Neural cell (in vitro differentiated cells): Measurements from ENCODE around the gene CBLB. TPM values are rescaled to one million over a fixed set of nuclear protein-coding genes. Genes with fewer than 3 reads are reported as not detected.

Source experiments
- H2AFZ ChIP-seq: fragments of 200-600, 300-800 bp; sonication (generic), shearing (Covaris generic); 2 replicates; pipeline ENCODE4 v1.6.0; 2014; ENCODE audit warnings: low read depth, mild to moderate bottlenecking, antibody characterized with exemption, low read length, moderate library complexity
- H3F3A ChIP-seq: fragments of 200-600 bp; shearing (Covaris generic); 2 replicates; pipeline ENCODE4 v1.6.1; 2016; ENCODE audit warnings: mild to moderate bottlenecking, moderate library complexity, mixed read lengths, antibody characterized with exemption, low read length; ENCODE audit not compliant: insufficient read depth, poor library complexity, severe bottlenecking
- H3K27ac ChIP-seq: fragments of 200-600, 300-800 bp; sonication (generic), shearing (Covaris generic); 2 replicates; pipeline ENCODE4 v1.5.1; 2014; ENCODE audit warnings: mild to moderate bottlenecking, low read length, moderate library complexity
- H3K27me3 ChIP-seq: fragments of 300-800, 200-600 bp; sonication (generic), shearing (Covaris generic); 2 replicates; pipeline ENCODE4 v1.6.0; 2014; ENCODE audit warnings: mild to moderate bottlenecking, low read depth, low read length, moderate library complexity; ENCODE audit not compliant: insufficient read depth
- H3K36me3 ChIP-seq: fragments of 300-800, 200-600 bp; sonication (generic), shearing (Covaris generic); 2 replicates; pipeline ENCODE4 v1.5.1; 2014; ENCODE audit warnings: mild to moderate bottlenecking, antibody characterized with exemption, low read length, moderate library complexity; ENCODE audit not compliant: insufficient read depth
- H3K4me2 ChIP-seq: fragments of 300-800, 200-600 bp; sonication (generic), shearing (Covaris generic); 2 replicates; pipeline ENCODE4 v1.6.0; 2014; ENCODE audit warnings: mild to moderate bottlenecking, low read length
- H3K4me3 ChIP-seq: fragments of 300-800, 200-600 bp; sonication (generic), shearing (Covaris generic); 2 replicates; pipeline ENCODE4 v1.5.1; 2014; ENCODE audit warnings: mild to moderate bottlenecking, low read length, moderate library complexity
- H3K79me2 ChIP-seq: fragments of 200-600 bp; shearing (Covaris generic); replicated peaks from 2 replicates; pipeline ENCODE4 v1.6.0; 2014; ENCODE audit warnings: mild to moderate bottlenecking, low read length, moderate library complexity; ENCODE audit not compliant: insufficient read depth
- H3K9ac ChIP-seq: fragments of 300-800, 200-600 bp; sonication (generic), shearing (Covaris generic); 2 replicates; pipeline ENCODE4 v1.6.1; 2016; ENCODE audit warnings: mild to moderate bottlenecking, low read length, mixed read lengths
- H3K9me2 ChIP-seq: fragments of 200-600 bp; shearing (Covaris generic); 2 replicates; pipeline ENCODE4 v1.6.1; 2016; ENCODE audit warnings: mild to moderate bottlenecking, low read length, mixed read lengths; ENCODE audit not compliant: insufficient read depth
- H3K9me3 ChIP-seq: fragments of 200-600, 300-800 bp; sonication (generic), shearing (Covaris generic); 2 replicates; pipeline ENCODE4 v1.6.1; 2016; ENCODE audit warnings: mild to moderate bottlenecking, mixed run types, low read length, moderate library complexity, mixed read lengths
- H4K20me1 ChIP-seq: fragments of 200-600 bp; shearing (Covaris generic); 2 replicates; pipeline ENCODE4 v1.6.1; 2016; ENCODE audit warnings: mild to moderate bottlenecking, mixed run types; ENCODE audit not compliant: insufficient read depth
- CTCF ChIP-seq: fragments of 450-650 bp; IDR thresholded peaks from 2 replicates; pipeline ENCODE4 v1.5.1; 2014; ENCODE audit warnings: antibody characterized with exemption, mild to moderate bottlenecking, moderate library complexity; ENCODE audit not compliant: poor library complexity, severe bottlenecking
- EP300 ChIP-seq: fragments of 450-650 bp; conservative IDR thresholded peaks from 2 replicates; pipeline ENCODE4 v1.6.1; 2014; ENCODE audit warnings: antibody characterized with exemption, mild to moderate bottlenecking, moderate library complexity; ENCODE audit not compliant: poor library complexity, severe bottlenecking
- EZH2 ChIP-seq: fragments of 200-600, 300-800 bp; shearing (Covaris generic), sonication (generic); IDR thresholded peaks from 2 replicates; pipeline ENCODE4 v1.6.1; 2014; ENCODE audit warnings: antibody characterized with exemption, low read length, borderline replicate concordance, mild to moderate bottlenecking; ENCODE audit not compliant: insufficient read depth, poor library complexity, severe bottlenecking
- MXI1 ChIP-seq: fragments of 450-650 bp; conservative IDR thresholded peaks from 2 replicates; pipeline ENCODE4 v1.6.1; 2014; ENCODE audit warnings: antibody characterized with exemption, mild to moderate bottlenecking; ENCODE audit not compliant: poor library complexity, severe bottlenecking
- POLR2AphosphoS5 ChIP-seq: IDR thresholded peaks from 2 replicates; pipeline ENCODE4 v1.6.1; 2012
- RAD21 ChIP-seq: fragments of 450-650 bp; conservative IDR thresholded peaks from 2 replicates; pipeline ENCODE4 v1.6.1; 2014; ENCODE audit warnings: antibody characterized with exemption, mild to moderate bottlenecking, moderate library complexity
- REST ChIP-seq: IDR thresholded peaks from 2 replicates; pipeline ENCODE4 v1.6.1; 2012; ENCODE audit warnings: borderline replicate concordance
- SMC3 ChIP-seq: fragments of 450-650 bp; conservative IDR thresholded peaks from 2 replicates; pipeline ENCODE4 v1.6.1; 2014; ENCODE audit warnings: antibody characterized with exemption, mild to moderate bottlenecking, moderate library complexity; ENCODE audit not compliant: poor library complexity
- TAF1 ChIP-seq: IDR thresholded peaks from 2 replicates; pipeline ENCODE4 v1.6.1; 2012; ENCODE audit warnings: low read depth
- polyA plus RNA-seq: library from polyadenylated mRNA; depleted of rRNA; stranded (reverse); fragments of >200 nt; gene quantifications from 2 replicates; pipeline ENCODE4 v1.2.3, GENCODE V29; 2014

The CBLB gene
- polyA plus RNA-seq, 1 donor from 2014 or later: 36.4 TPM

DNA sequence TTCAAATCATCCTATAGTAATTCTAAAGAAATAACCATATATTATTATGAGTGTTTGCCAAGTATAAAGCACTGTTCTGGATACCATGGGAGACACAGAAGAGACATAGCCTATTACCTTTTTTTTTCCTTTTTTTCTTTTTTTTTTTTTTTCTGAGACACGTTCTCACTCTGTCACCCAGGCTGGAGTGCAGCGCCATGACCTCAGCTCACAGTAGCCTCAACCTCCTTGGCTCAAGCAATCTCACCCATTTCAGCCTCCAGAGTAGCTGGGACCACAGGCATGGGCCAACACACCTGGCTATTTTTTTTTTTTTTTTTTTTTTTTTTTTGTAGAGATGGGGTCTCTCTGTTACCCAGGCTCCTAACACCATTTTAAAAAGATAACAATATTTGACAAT is 30.9 kb downstream of the CBLB start:
- Histone ChIP-seq H3K36me3 (no peaks in the 10 kb centered on the region), H3K4me2 (no peak overlapping the region), H3K9me2 (no peaks in the 10 kb centered on the region), H3K9me3 (no peaks in the 10 kb centered on the region), H3K9ac (no peak overlapping the region), H2AFZ (no peak overlapping the region), H3K27ac (no peak overlapping the region), H4K20me1 (no peaks in the 10 kb centered on the region), H3K4me3 (no peak overlapping the region), H3K79me2 (no peaks in the 10 kb centered on the region), H3F3A (no peaks in the 10 kb centered on the region), H3K27me3 (no peaks in the 10 kb centered on the region)
- no peak for TF ChIP-seq POLR2AphosphoS5
- no peak for TF ChIP-seq MXI1
- TF ChIP-seq CTCF: no peak

GRCh38 chr3:105837143-105837740 is 31.6 kb downstream of the CBLB start:
- H3K4me2 ChIP-seq: no peak overlapping the region

More at GRCh38 chr3:105837143-105837740, 31.6 kb downstream of the CBLB start:
- no peaks in the 10 kb centered on the region for H3K9me2 ChIP-seq
- H3K9me3 ChIP-seq: no peaks in the 10 kb centered on the region
- H2AFZ ChIP-seq: no peak overlapping the region
- no peak for TF ChIP-seq CTCF
- no peak for TF ChIP-seq SMC3
- TF ChIP-seq RAD21: no peak
- no peak for TF ChIP-seq EZH2
- TF ChIP-seq MXI1: no peak
- TF ChIP-seq TAF1: no peak
- TF ChIP-seq REST: no peak
- TF ChIP-seq POLR2AphosphoS5: no peak
- no peak for TF ChIP-seq EP300
- no peaks in the 10 kb centered on the region for H3K27me3 ChIP-seq
- no peaks in the 10 kb centered on the region for H3K79me2 ChIP-seq
- no peaks in the 10 kb centered on the region for H4K20me1 ChIP-seq
- H3K9ac ChIP-seq: no peak overlapping the region
- no peaks in the 10 kb centered on the region for H3K36me3 ChIP-seq
- no peak overlapping the region for H3K27ac ChIP-seq
- H3F3A ChIP-seq: no peaks in the 10 kb centered on the region
- no peak overlapping the region for H3K4me3 ChIP-seq
